ENCODE measurements around the gene CDKL2. TPM values are rescaled to one million over a fixed set of nuclear protein-coding genes. Genes with fewer than 3 reads are reported as not detected.

CDKL2 gene
- total RNA-seq, 1 experiment from 2014 or later, result 1.5 TPM

- Histone ChIP-seq H3K4me2 (ENCODE audit: insufficient read depth, insufficient read length, low read length) (no peak overlapping the region), H3K9me3 (ENCODE audit: control insufficient read depth, low read depth, low read length) (peaks cover 5% of the 10 kb centered on the region), H3K4ac (ENCODE audit: low read depth, low read length) (no peak overlapping the region), H3K23me2 (ENCODE audit: insufficient read length, low read depth, low read length, poor library complexity, severe bottlenecking) (no peaks in the 10 kb centered on the region), H3T11ph (ENCODE audit: low read length) (no peak overlapping the region), H4K20me1 (ENCODE audit: control insufficient read depth, insufficient read depth, insufficient read length) (no peaks in the 10 kb centered on the region), H2BK12ac (ENCODE audit: insufficient read length, low read depth, low read length) (no peak overlapping the region), H3K56ac (ENCODE audit: insufficient read length, low read depth, low read length) (no peak overlapping the region), H3K14ac (ENCODE audit: insufficient read depth, low read length) (no peak overlapping the region), H3K23ac (ENCODE audit: insufficient read length, low read depth, low read length) (no peak overlapping the region), H2AFZ (ENCODE audit: low read length) (no peak overlapping the region), H3K79me1 (ENCODE audit: insufficient read depth, low read depth, low read length, poor library complexity, severe bottlenecking) (no peaks in the 10 kb centered on the region), H2BK120ac (ENCODE audit: low read depth, low read length, poor library complexity, severe bottlenecking) (no peak overlapping the region), H3K27ac (ENCODE audit: insufficient read length, low read depth, low read length) (no peak overlapping the region), H4K91ac (ENCODE audit: insufficient read length, low read depth, low read length) (no peak overlapping the region), H4K5ac (ENCODE audit: insufficient read length, low read depth, low read length) (no peak overlapping the region), H3K9ac (ENCODE audit: extremely low read depth, insufficient read length, low read length) (no peak overlapping the region), H2BK5ac (ENCODE audit: insufficient read length, low read length) (no peak overlapping the region), H2BK15ac (ENCODE audit: low read depth, low read length) (no peak overlapping the region), H3K27me3 (ENCODE audit: insufficient read depth, low read length) (no peaks in the 10 kb centered on the region), H2BK20ac (ENCODE audit: low read depth, low read length, poor library complexity, severe bottlenecking) (no peak overlapping the region), H3K4me1 (ENCODE audit: insufficient read depth, low read length) (peaks cover 3% of the 10 kb centered on the region; the same call in 1 of the 2 replicates), H2AK5ac (ENCODE audit: insufficient read length, low read length) (no peak overlapping the region), H3K79me2 (ENCODE audit: insufficient read depth, low read length) (no peaks in the 10 kb centered on the region), H3K18ac (ENCODE audit: insufficient read length, low read depth, low read length) (no peak overlapping the region), H4K8ac (replicated peaks; ENCODE audit: insufficient read length, low read depth, low read length) (no peak overlapping the region)
- no peak for DNase-seq
- no peak overlapping the region for H3K27ac Mint-ChIP-seq
- H3K36me3 Mint-ChIP-seq (ENCODE audit: insufficient read depth in 1 of 3, low read depth in 3 of 3), result peaks cover 0 to 15% (median 8%) of the 10 kb centered on the region in 3 experiments; a peak in 4 of 7 replicates
- peaks cover 8% of the 10 kb centered on the region in 2 experiments for H3K4me1 Mint-ChIP-seq
- H3K9me3 Mint-ChIP-seq, result peaks cover 10 to 12% of the 10 kb centered on the region in 2 experiments
- no peak for TF ChIP-seq CTCF (conservative IDR thresholded peaks at IDR 0.05)
- H3K4me3 Mint-ChIP-seq, result no peak overlapping the region
- no peaks in the 10 kb centered on the region; the same call in 1 of the 2 replicates for H3K27me3 Mint-ChIP-seq (ENCODE audit: low read depth)
These were observed 64.8 kb downstream of the CDKL2 start for GRCh38 chr4:75565481-75565880.

All from H9 (cell line).